GM18499 (cell line): ENCODE results near the gene NINL.
"Not testable (repeated sequence)": the region's sequence is repeated elsewhere in the genome, so short reads cannot be mapped to it uniquely, and the experiment has no call there.

Experiments used
- ATAC-seq: cut with Tn5 transposase; IDR thresholded peaks from one replicate; pipeline ENCODE4 v1.9.1; 2021; ENCODE audit warnings: moderate number of reproducible peaks; ENCODE audit not compliant: insufficient read depth, unreplicated experiment

The NINL gene

DNA sequence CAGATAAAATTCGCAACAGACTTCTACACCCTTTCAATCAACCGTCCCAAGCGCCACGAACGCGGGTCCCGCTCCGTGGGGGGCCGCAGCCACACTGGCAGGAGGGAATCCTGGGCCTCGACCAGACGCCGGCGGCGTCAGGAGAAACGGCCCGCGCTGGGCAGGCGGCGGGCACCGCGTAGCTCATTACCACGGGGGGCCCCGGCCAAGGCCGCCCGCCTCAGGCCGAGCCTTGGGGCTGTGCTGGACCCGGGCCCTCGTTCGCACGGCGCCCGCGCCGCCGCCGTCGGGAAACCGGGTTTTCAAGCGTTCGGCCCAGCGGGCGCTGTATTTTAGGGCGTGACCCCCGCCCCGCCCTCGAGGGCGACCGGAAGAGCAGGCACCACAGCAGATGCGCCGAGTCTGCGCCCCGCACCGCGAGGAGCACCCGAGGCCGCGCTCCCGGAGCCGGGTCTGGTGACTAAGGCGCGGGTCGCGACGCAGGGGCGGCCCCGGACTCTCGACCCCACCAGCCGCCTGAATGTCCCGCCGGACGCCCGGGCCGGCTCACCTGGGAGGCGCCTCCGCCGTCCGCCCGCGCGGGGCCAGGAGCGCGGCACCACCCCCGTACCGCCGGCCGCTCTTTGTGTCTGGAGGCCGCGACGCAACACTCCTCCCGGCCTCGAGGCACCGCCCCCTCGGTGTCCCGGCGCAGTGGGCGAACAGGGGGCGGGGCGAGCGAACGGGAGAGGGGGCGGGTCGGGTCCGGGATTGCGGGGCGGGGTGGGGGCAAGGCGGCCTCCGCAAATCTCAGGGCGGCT is at the start of gene NINL:
Gene NINL, minus strand, starts transcription at position 627 of the 800 bp plus-strand sequence. CDS start 58,944 bp downstream, outside the sequence.
- ATAC-seq = no peak

DNA sequence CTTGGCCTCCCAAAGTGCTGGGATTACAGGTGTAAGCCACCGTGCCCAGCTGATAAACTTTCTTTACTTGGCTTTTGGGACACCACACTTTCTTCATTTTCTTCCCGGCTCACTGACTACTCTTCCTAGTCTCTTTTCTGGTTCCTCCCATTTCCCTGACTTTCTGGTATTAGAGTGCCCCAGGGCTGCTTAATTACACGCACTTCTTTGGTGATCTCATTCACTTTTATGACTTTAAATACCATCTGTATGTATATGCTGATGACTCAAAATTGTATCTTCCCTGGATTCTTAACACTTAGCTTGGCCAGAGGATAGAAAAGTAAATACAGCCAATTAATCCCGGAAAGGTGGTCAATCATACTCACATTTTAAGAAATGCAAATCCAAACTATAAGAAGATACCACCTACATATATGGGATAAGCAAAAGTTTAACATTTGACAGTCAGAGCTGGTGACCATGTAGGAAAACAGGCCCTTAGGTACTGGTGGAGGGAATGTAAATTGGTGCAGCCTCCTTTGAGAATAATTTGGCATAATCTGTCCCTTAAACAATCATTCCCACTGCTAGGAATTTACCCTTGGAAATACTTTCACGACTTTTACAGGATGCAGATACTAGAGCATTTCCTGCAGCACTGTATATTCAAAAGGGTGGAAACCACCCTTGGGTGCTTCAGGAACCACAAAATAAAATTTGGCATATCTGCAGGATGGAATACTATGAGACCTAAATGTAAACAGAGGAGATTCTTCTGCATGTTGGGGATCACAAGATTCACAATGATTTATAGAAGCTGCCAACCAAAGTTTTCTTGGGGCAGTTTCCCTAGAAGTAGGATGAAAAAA is 47.8 kb upstream of the NINL start:
- no peak for ATAC-seq

DNA sequence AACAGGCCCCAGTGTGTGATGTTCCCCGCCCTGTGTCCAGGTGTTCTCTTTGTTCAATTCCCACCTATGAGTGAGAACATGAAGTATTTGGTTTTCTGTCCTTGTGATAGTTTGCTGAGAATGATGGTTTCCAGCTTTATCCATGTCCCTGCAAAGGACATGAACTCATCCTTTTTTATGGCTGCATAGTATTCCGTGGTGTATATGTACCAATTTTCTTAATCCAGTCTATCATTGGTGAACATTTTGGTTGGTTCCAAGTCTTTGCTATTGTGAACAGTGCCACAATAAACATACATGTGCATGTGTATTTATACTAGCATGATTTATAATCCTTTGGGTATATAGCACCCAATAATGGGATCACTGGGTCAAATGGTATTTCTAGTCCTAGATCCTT is 45.3 kb upstream of the NINL start:
- ATAC-seq = not testable (repeated sequence)

DNA sequence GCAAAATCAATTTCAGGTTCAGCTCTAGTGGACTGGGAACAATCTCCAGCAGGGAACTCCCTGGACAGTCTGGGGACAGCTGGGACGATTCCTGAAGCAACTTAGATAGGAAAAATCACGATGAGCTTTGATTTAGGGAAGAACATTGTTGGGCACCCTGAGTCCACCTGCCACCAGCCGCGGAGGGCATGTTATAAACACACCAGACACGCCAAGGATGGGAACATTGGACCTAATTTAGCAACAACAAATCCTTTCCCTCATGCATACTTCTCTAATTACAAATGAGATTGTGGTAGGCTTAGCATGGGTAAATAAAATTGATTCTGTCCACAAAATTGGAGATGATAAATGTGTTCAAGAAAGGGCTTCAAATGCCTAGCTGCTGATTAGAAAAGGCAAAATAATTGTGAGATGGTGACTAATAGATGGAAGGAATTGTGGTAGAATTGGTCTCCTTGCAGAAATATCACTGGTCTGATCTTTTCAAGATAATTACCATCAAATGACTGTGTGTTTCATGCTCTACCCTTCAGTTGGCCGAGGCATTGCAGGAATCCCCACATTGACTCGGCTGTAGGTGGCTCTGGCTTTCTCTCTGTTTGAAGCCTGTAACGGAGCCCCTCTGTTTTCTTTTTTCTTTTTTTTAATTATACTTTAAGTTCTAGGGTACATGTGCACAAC is 44.6 kb upstream of the NINL start:
- ATAC-seq = no peak

- ATAC-seq = no peak
These were observed 41.4 kb upstream of the NINL start for GRCh38 chr20:25626779-25627178.

DNA sequence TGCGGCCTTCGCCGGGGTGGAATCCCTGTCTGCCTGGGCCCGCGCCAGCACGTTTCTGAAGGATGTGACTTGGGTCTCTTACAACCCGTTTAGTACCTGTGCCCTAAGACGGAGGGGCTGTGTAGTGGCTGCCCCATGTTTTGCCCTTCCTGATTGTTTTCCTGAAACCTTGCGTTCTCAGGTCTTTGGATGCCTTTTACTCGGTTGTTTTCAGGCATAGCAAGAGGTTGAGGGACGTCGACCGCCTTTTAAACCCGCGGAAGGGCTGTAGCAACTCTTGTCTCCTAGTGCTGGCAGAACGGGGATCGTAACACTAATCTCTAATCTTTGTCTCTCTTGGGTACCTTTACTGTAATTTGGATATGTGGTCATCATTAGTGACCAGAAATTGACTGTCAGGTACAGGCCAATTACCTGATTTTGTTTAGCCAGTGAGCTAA is 39.2 kb upstream of the NINL start:
- no peak for ATAC-seq

DNA sequence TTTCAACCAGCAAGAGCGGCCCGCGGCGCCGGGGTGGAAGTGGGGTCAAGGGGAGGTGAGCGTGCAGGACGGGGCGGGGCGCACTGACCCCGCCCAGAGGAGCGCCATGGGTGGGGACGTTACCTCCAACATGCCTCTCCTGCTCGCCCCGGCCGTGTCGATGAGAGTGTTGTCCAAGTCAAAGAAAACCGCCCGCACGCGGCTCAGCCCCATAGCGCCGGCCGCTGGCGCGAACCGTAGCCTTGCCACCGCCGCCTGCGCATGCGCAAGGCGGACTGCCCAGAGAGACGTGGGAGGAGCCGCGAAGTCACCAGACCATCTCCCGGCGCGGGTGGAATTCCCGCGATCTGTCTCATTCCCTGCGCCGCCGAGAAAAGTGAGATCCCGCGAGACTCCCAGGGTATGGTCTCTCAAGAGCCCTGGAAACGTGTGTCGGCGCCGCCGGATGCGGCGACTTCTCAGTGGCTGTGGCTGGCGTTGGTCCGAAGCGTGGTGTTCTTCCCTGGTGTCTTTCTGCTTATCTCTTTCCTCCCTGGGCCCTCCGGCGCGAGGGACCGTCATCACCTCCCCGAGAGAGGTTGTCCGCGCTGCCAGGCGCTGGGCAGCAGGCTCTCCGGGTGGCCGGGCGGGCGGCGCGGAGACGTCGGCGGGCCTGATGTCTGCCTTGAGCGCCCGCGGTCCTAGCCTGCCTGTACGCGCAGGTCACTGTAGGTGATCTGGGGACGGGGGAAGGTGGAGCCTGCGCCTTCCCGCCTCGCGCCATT is 38.6 kb upstream of the NINL start, which contains the start of gene NANP:
Gene NANP, minus strand, starts transcription at position 279 of the 764 bp plus-strand sequence. Its CDS starts 66 bp downstream, at position 213.
- ATAC-seq = peak; percentile 59

GRCh38 chr20:25623225-25623735 is 37.9 kb upstream of the NINL start:
- peak; percentile 14 for ATAC-seq

DNA sequence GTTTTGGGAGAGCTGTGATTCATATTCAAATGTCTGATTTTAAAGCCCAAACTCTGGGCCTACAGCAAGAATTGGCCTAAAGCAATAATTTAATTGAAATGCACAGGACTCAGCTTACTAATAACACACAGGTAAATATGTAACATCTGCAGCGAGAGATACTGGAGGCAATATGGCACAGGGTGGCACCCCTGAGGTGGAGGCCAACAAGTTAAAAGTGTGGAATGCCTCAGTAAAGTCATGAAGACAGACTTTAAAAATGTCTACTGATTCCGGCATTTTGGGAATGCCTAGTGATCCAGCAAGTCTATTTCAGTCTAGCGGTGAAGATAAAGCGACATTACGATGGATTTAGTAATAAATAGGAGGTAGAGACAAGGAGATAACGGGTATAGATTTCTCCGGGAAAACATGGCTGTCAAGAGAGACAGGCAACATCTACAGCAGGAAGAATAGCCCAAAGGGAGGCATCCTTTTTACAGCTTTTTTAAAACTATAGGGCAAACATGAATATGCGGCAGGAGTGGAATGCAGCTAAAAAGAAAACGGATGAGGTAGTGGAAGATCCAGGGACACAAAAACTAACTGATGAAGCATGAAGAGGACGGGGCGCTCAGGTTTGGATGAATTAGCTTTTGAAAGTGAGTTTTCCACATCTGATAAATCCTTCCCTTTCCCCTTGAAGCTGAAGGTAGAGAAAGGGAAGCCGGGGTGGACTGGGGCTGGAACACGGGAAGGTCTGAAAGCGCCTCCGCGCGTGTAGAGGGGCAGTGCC is 37.3 kb upstream of the NINL start:
- no peak for ATAC-seq

DNA sequence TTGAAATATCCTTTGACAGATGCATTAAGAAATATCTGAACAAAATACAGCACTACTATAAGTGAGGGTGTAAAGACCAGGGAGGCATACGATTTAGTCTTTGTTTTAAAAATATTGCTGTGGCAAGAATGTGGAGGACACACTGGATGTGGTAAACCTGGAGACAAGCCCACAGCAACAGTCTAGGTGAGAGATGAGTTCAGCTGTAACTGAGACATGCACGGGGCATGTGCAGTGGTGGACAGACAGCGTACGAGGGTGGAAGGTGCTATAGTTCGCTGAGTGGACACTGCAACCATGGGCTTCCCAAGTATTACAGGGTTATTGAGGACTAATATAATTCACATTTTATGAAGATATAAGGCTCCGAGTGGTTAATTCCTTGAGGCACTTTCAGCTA is 36.7 kb upstream of the NINL start:
- ATAC-seq = no peak

DNA sequence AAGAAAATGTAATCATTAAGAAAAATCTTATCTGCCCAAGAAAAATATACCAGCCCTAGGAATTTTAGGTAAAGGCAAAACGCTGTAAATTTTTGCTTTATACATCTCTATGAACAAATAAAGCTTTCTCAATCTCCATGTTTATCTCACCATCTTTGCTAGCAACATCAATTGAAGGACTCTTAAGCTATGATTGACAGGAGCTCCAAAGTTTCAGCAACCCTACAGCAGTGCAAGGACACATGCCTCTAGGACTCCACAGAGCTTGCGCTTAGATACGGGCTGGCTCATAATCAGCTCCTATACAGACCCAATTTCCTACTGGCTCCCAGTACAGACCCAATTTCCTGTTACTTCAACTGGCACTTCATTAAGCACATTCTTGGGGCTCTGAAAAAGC is 34.2 kb upstream of the NINL start:
- no peak for ATAC-seq

- no peak for ATAC-seq
These were observed 23.4 kb upstream of the NINL start for GRCh38 chr20:25608774-25609173.

DNA sequence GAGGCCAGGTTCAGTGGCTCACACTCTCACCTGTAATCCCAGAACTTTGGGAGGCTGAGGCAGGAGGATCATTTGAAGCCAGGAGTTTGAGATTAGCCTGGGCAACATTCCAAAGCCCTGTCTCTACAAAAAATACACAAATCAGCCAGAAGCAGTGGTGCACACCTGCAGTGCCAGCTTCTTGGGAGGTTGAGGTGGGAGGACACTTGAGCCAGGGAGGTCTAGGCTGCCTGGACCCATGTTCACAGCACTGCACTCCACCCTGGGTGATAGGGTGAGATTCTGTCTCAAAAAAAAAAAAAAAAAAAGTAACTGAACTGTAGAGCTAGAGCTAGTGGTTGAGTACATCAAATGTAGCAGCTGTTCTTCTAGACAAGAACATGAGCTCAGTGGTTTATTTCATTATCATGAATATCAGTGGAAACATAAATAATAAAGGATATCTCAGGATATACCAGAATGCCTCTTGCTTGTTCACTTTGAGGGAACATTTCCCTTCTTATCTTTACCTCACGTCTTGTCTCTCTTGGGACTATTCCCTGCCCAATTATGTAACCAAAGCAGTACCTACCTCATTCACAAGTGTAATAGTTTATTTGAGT is 20.9 kb upstream of the NINL start:
- ATAC-seq = no peak

- ATAC-seq = no peak
These were observed 19.8 kb upstream of the NINL start for GRCh38 chr20:25605148-25605547.

DNA sequence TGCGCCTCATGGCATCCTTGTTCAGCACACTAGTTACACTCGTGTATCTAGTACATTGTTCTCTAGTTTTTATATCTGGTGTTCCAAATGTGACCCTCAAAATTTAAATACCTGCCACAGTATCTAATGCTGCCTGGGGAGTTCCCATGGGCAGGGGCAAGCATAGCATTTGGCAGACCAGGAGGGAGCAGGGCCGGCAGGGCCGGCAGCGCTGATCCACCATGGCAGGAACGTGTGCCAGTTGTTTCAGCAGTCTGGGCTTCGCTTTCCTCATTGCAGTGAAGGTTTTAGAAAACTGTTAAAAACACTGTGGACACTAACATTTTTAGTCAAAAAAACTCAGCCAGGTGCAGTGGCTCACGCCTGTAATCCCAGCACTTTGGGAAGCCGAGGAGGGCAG is 19.3 kb upstream of the NINL start:
- no peak for ATAC-seq

- not testable (repeated sequence) for ATAC-seq
These were observed 17.6 kb upstream of the NINL start for GRCh38 chr20:25602914-25603309.

DNA sequence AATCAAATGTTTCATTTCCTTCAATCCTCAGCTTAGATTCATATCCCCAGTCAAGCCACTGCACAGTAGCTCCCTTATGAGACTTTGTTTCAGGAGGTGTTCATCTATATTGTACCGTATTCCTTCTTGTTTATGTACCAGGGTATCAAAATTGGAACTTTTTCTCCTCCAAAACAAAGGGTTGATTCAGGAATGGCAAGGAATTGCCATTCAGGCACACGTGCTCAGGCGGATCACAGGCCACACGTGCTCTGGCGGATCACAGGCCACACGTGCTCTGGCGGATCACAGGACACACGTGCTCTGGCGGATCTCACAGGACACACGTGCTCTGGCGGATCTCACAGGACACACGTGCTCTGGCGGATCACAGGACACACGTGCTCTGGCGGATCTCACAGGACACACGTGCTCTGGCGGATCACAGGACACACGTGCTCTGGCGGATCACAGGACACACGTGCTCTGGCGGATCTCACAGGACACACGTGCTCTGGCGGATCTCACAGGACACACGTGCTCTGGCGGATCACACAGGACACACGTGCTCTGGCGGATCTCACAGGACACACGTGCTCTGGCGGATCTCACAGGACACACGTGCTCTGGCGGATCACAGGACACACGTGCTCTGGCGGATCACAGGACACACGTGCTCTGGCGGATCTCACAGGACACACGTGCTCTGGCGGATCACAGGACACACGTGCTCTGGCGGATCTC is 17.0 kb upstream of the NINL start:
- not testable (repeated sequence) for ATAC-seq

DNA sequence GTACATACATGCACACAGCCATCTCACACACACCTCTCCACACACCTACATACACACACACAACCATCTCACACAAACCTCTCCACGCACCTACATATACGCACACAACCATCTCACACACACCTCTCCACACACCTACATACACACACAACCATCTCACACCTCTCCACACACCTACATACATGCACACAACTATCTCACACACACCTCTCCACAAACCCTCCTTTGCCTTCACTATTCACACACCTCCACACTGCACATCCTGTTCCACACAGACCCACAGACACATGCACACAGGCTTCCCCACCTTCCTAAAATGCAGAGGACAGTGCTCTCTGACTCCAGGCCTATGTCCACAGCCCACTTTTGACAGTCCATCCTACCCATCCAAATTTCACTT is 16.3 kb upstream of the NINL start:
- ATAC-seq = no peak
